HG03025 (cell line): ENCODE results near the gene POLR2H.

Source experiments
- ATAC-seq: cut with Tn5 transposase; IDR thresholded peaks from one replicate; pipeline ENCODE4 v1.9.1; 2021; ENCODE audit warnings: mild to moderate bottlenecking, moderate library complexity; ENCODE audit not compliant: unreplicated experiment, low FRiP score

POLR2H gene

DNA sequence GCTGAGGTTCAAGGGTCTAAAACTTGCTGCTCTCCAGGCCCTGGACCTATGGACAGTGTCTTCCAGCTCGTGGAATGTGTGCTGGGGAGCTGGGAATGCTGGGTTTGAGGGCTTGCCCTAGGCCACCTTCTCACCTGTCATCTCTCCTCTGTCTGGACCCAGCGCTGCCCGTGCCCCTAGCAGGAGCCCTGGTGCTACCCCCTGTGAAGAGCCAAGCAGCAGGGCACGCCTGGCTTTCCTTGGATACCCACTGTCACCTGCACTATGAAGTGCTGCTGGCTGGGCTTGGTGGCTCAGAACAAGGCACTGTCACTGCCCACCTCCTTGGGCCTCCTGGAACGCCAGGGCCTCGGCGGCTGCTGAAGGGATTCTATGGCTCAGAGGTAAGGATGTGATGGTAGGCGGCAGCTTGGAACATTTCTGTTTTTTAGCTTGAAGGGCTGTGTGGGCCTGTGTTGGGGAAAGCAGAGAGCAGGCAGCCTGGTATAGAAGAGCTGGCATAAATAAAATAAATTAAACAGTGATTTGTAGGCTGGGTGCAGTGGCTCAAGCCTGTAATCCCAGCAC is 23.4 kb downstream of the POLR2H start:
- ATAC-seq, result no peak

DNA sequence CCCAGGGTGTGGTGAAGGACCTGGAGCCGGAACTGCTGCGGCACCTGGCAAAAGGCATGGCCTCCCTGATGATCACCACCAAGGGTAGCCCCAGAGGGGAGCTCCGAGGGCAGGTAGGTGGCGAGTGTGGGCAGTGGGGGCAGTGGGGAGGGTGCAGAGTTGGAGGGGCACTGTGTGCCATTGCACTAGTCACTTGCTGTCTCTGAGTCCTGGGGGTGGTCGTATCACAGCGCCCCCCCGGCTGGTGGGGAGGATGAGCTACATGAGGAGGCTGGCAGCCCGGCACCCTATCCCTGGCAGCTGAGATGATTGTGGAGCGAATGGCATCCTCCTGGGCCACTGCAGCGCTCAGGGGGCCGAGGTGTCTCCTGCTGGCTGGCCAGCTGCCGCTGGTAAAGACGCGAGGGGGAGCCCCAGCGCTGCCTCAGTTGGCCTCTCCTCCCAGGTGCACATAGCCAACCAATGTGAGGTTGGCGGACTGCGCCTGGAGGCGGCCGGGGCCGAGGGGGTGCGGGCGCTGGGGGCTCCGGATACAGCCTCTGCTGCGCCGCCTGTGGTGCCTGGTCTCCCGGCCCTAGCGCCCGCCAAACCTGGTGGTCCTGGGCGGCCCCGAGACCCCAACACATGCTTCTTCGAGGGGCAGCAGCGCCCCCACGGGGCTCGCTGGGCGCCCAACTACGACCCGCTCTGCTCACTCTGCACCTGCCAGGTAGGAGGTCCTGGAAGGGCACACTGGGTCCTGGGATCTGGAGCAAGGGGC is 24.7 kb downstream of the POLR2H start:
- ATAC-seq, result no peak

DNA sequence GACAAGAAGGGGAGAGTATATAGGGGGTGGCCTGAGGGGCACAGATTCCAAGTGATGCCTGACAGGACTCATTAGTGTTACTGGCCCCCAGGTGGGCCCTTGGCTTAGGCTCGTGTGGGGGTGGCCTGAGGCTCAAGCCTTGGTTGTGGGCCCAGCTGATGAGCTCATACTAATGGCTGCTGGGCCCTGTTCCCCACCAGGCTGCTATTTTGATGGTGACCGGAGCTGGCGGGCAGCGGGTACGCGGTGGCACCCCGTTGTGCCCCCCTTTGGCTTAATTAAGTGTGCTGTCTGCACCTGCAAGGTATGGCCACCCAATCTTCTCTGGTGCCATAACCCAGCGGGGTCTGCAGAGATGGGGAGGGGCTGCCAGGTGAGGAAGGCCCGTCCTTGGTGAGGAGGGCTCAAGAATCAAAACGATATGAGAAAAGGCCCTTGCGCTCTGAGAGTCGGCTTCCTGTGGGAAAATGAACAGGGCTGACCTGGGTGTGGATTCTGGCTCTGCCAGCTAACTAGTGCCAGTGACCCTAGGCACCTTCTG is 25.7 kb downstream of the POLR2H start:
- no peak for ATAC-seq

DNA sequence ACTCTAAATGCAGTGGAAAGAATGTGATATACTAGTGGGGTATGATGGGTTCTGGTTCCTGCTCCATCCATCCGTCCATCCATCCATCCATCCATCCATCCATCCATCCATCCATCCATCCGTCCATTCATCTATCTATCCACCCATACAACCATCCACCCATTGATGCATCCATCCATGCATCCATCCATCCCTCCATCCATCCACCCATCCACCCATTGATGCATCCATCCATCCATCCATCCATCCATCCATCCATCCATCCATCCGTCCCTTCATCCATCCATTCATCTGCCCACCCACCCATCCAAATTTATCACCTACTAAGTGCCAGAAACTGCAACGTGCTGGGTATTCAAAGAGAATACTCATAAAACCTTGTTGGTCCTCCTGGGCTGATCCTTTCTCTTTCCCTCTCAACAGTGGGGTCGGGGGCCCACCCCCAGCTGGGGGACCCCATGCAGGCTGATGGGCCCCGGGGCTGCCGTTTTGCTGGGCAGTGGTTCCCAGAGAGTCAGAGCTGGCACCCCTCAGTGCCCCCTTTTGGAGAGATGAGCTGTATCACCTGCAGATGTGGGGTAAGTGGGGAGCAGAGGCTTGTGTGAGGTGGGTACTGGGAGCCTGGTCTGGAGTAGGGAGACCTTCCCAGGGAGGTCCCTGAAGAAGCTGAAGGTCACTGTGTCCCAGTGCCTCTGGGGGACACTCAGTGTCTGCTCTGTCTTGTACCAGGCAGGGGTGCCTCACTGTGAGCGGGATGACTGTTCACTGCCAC is 26.8 kb downstream of the POLR2H start:
- no peak for ATAC-seq

DNA sequence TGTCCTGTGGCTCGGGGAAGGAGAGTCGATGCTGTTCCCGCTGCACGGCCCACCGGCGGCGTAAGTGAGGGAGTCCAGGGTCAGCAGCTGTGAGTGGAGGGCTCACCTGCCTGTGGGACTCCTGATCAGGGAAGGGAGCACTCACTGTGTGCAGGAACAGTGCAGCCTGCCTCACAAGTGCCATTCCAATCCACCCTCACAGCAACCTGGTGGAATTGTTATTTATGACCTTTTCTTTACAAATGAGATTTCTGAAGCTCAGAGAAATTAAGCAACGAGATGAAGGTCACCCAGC is 27.4 kb downstream of the POLR2H start:
- ATAC-seq, result no peak

DNA sequence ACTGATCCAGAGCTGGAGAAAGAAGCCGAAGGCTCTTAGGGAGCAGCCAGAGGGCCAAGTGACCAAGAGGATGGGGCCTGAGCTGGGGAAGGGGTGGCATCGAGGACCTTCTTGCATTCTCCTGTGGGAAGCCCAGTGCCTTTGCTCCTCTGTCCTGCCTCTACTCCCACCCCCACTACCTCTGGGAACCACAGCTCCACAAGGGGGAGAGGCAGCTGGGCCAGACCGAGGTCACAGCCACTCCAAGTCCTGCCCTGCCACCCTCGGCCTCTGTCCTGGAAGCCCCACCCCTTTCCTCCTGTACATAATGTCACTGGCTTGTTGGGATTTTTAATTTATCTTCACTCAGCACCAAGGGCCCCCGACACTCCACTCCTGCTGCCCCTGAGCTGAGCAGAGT is 27.9 kb downstream of the POLR2H start:
- no peak for ATAC-seq

DNA sequence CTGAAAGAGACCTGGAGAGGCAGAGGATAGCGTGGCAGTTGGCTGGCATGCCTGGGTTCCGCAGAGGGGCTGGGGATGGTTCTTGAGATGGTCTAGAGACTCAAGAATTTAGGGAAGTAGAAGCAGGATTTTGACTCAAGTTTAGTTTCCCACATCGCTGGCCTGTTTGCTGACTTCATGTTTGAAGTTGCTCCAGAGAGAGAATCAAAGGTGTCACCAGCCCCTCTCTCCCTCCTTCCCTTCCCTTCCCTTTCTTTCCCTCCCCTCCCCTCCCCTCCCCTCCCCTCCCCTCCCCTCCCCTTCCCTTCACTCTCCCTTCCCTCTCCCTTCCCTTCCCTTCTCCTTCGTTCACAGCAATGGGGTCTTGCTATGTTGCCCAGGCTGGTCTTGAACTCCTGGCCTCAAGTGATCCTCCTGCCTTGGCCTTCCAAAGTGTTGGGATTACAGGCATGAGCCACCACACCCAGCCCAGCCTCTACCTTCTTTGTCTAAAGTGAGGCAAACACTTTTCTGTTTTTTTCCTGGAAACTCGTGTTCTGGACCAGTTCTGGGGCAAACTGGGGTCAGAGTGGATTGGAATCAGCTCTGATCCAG is 28.5 kb downstream of the POLR2H start:
- ATAC-seq, result no peak

DNA sequence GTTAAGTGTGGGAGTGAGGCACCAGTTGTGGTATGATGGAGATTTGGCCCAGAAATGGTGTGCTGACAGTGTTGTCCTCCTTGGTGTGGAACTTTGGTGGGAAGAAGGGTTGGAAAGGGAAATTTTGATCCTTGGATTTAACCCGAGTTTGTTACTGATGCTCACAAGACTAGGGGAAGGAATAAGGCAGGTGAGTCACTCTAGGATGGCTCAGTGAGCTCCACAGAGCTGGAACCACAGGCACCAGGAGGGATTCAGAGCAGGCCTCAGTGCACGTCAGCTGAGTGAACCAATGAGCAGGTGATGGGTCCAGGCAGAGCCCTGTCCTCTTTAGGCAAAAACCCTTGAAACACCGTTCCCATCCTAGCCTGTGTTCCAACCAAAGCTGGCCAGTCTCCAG is 29.8 kb downstream of the POLR2H start:
- ATAC-seq, result no peak

DNA sequence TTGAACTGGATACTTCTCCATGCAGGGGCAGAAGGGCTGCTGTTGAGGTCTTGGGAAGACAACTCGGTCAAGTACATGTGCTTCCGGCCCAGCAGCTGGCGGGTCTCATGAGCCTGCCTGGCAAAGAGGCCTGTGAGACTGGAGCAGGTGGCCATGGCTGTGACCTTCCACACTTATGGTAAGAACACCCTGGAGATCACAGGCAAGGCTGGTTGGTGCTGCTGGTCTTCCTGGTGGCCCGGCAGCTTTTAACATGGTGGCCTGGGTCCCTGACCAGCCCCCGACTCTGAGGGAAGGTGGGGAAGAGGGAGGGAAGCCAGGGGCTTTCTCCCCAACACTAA is 33.8 kb downstream of the POLR2H start:
- no peak for ATAC-seq

DNA sequence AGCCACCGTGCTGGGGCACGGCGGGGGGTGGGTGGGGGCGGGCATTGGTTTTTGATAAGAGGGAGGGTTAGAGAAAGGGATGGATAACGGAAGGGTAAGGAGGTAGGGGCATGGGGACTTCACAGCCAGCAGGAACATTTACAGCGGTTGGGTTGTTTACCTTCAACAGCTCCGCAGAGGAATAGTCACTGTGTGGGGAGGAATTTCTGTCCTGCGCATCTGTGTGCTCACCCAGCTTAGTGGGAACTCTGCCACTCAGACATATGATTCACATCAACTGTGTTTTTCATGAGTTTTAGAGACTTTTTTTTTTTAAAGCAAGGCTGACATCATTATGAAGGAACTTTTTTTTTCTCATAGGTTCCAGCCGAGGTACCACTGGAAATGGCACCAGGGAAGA is 37.9 kb downstream of the POLR2H start:
- no peak for ATAC-seq

DNA sequence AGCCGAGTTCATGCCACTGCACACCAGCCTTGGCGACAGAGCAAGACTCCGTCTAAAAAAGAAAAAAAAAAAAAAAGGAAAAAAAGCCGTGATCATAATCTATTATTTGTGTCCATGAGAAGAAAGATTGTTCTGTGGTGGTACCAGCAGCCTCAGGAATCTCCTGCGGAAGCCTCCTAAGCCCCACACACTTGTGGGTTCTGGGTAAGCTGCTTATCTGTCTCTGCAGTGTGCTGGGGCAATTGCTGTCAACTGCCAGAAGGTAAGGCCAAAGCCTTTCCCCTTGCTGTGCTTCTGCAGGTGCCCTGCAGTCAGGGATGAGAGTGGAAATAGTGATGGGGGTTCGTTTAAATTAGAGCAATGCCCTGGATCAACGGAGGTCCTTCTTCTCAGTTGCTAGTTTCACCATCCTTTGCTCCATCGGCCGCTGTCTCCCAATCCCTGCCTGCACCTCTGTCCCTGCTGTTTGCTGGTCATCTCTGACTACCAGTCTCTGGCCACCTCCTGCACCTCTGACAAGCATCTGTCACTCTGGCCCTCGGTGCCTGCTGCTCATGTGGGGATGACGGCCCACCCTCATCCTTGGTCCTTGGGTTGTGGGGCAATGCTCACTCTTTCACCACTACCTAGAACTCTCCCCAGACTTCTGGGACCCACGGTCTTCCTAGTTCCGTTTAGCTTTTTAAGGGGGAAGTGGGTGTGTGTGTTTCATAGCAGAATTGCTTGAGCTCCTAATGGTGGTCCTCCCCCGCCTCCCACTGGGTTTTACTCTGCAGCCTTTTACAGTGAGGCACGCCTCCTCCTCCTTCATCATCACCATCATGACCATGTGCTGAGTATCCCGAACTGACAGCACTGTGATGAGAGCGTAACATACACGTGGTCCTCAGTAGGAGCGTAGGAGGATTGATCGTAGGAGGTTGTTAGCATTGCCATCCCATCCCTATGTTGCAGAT is 43.8 kb downstream of the POLR2H start:
- no peak for ATAC-seq

DNA sequence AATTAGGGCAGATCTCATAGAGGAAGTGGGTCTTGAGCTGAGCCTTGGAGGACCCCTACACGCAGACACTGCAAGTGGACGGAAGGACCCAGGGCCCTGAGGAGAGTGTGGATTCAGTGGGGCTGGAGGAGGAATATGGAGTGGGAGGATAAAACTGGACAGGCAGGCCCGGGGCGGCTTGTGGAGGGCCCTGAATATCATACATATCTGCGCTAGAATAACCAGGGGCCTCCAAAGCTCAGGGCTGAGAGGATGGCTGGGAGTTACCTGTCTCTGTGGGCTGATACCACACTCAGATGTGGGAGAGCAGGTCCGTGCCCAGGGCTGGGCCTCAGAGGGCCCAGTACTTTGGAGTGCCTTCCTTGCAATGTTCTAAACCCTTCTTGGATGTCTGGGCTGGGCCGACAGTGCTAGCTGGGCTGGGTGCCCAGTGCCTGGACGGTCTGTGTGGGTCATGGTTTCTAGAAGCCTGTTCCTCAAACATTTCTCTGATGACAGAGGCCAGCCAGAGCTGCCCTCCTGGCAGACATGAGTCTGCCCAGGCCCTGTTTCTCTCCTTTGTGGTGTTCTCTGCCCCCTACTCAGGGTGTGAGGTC is 47.9 kb downstream of the POLR2H start:
- ATAC-seq, result no peak

DNA sequence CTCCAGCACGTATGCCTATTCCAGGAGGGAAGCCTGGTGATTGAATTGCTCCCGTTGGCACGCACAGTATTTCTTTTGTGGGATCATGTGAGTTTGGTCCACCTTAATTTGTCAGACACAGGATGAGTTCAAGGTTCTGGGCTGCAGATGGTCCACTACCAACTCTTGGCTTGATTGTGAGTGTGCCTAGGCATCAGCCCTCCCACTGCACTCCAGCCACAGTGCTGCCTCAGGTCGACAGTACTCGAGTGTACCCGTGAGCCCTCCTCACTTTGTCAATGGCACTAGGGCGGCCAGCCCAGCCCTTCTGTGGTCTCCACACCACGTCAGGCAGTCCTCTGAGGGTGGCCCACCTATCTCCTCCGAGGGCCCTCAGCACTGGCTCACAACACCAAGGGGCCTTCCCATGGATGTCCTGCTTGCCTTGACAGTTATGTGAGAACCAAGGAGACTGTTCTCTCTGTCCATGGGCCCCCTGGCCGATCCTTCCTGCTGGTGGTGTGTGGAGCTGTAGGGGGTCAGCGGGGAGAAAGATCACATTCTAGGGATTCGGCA is 48.5 kb downstream of the POLR2H start:
- no peak for ATAC-seq

DNA sequence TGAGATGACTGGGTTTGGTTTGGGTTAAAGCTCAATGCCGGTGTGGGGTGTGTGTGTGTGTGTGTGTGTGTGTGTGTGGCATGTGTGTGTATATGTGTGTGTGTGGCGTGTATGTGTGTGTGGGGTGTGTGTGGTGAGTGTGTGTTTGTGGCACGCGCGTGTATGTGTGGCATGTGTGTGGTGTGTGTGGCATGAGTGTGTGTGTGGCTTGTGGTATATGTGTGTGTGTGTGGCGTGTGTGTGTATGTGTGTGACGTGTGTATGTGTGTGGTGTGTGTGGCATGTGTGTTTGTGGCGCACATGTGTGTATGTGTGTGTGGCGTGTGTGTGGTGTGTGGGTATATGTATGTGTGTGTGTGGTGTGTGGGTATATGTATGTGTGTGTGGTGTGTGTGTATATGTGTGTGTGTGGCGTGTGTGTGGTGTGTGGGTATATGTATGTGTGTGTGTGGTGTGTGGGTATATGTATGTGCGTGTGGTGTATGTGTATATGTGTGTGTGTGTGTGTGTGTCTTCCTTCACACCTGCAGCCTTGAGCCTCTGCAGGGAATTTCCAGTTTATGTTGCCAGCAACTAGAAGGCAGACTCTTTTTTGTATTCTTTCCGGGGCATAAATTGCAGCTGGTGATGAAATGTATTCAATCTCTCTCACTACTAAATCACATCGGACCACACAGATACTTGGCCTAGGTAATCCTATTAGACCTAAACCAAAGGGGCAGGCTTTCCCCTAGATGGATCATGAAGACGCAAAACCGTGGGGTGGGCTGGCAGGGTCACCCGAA is 53.1 kb downstream of the POLR2H start:
- ATAC-seq, result no peak

DNA sequence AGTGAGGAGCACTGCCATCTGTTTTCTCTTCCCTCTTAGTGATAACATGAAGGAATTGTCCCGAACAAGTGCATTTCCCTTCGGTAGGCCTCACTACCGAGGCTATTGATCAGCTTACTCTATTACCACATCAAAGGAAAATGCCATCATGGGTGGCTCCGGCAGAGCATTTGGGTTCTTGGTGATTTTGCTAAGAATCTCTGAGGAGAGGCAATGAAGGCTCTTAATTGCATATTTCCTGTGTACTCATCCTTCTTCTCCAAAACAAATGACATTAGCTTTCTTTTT is 53.6 kb downstream of the POLR2H start:
- ATAC-seq, result no peak

DNA sequence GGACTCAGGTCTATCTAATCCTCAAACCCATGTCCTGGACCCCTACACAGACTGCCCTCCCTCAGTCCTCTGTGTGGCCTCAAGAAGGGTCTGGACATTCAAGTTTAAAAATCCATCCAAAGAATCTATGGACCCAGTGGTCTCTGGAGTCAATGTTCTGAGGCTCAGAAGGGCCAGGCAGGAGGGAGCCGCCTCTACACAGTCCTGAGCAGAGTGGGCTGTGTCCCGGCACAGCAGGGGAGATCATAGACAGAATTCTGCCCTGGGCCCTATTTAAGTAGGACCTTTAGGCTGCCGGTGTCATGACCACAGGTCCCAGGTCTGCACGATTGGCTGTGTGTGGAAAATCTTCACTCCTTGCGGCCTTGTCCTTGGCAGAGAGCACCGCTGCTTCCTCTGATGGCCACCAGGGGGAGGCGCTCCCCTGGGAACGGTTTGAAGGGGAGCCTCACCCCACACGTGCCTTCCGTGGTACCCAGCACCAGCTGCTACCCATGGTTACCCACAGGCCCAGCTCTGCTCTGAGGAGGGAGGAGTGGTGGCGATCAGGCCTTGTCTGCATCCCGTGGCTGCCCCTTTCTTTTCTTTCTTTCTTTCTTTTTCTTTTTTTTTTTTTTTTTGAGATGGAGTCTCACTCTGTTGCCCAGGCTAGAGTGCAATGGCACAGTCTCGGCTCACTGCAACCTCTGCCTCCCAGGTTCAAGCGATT is 56.3 kb downstream of the POLR2H start:
- ATAC-seq, result peak; percentile 95
